Liver (tissue), 9 donors: ENCODE data around the gene FGF14. TPM values are rescaled to one million over a fixed set of nuclear protein-coding genes. Genes with fewer than 3 reads are reported as not detected.

Experiments used
- DNase-seq: peaks from one replicate; pipeline ENCODE4 v3.0.0-alpha.2; 2017; ENCODE audit warnings: low spot score
- H3K27ac ChIP-seq, 2 donors: one replicate each; pipeline ENCODE4 v1.7.0; 2013; ENCODE audit warnings: inconsistent platforms in 2 of 2, low read length in 2 of 2, control low read depth in 1 of 2, low read depth in 1 of 2, mild to moderate bottlenecking in 1 of 2
- H3K27me3 ChIP-seq, 4 donors: one replicate each; pipeline versions ENCODE4 v1.6.1 to v1.7.0; 2013; ENCODE audit warnings: low read length in 3 of 4, inconsistent platforms in 1 of 4, mild to moderate bottlenecking in 1 of 4, moderate library complexity in 1 of 4; ENCODE audit not compliant: control insufficient read depth in 4 of 4, insufficient read depth in 4 of 4
- H3K36me3 ChIP-seq, 4 donors: one replicate each; pipeline versions ENCODE4 v1.6.1 to v1.7.0; 2013; ENCODE audit warnings: low read length in 3 of 4, mild to moderate bottlenecking in 3 of 4, low read depth in 1 of 4, moderate library complexity in 1 of 4; ENCODE audit not compliant: control insufficient read depth in 4 of 4, insufficient read depth in 3 of 4
- H3K4me1 ChIP-seq, 4 donors: one replicate each; pipeline versions ENCODE4 v1.6.1 to v1.7.0; 2013; ENCODE audit warnings: low read length in 3 of 4, mild to moderate bottlenecking in 3 of 4, moderate library complexity in 1 of 4; ENCODE audit not compliant: control insufficient read depth in 4 of 4, insufficient read depth in 4 of 4
- H3K4me3 ChIP-seq, 3 donors: one replicate each; pipeline versions ENCODE4 v1.6.1 to v1.7.0; 2013; ENCODE audit warnings: low read length in 3 of 3, control low read depth in 1 of 3, low read depth in 1 of 3, mild to moderate bottlenecking in 1 of 3
- H3K9ac ChIP-seq, 2 donors: one replicate each; pipeline ENCODE4 v1.7.0; 2013; ENCODE audit warnings: low read length in 2 of 2, mild to moderate bottlenecking in 2 of 2, moderate library complexity in 2 of 2, control low read depth in 1 of 2, low read depth in 1 of 2
- H3K9me3 ChIP-seq, 4 donors: one replicate each; pipeline versions ENCODE4 v1.6.1 to v1.7.0; 2013; ENCODE audit warnings: low read length in 3 of 4; ENCODE audit not compliant: control insufficient read depth in 4 of 4
- ATF3 ChIP-seq: IDR thresholded peaks from 2 replicates; pipeline ENCODE4 v1.6.1; 2016; ENCODE audit warnings: antibody characterized with exemption
- CTCF ChIP-seq: fragments of 150-350 bp; IDR thresholded peaks from 2 replicates; pipeline ENCODE4 v1.5.1; 2017; ENCODE audit warnings: improper control_type of control experiment, low read depth, low read length; ENCODE audit not compliant: missing input control
- EGR1 ChIP-seq, 2 donors: IDR thresholded peaks; 2 replicates each; pipeline ENCODE4 v1.6.1; 2016 to 2018; ENCODE audit warnings: antibody characterized with exemption in 2 of 2, low read depth in 2 of 2
- FOXA1 ChIP-seq: IDR thresholded peaks from 2 replicates; pipeline ENCODE4 v1.6.1; 2016; ENCODE audit warnings: antibody characterized with exemption
- FOXA2 ChIP-seq: IDR thresholded peaks from 2 replicates; pipeline ENCODE4 v1.6.1; 2016; ENCODE audit warnings: antibody characterized with exemption
- GABPA ChIP-seq, 2 donors: IDR thresholded peaks in 1 of 2; conservative IDR thresholded peaks in 1 of 2; 2 replicates each; pipeline ENCODE4 v1.6.1; 2016; ENCODE audit warnings: antibody characterized with exemption in 2 of 2, mild to moderate bottlenecking in 1 of 2, moderate library complexity in 1 of 2
- HNF4A ChIP-seq, 2 donors: conservative IDR thresholded peaks; 2 replicates each; pipeline ENCODE4 v1.6.1; 2016; ENCODE audit warnings: antibody characterized with exemption in 2 of 2, mild to moderate bottlenecking in 2 of 2
- HNF4G ChIP-seq: IDR thresholded peaks from 2 replicates; pipeline ENCODE4 v1.6.1; 2016; ENCODE audit warnings: antibody characterized with exemption
- JUND ChIP-seq, 2 donors: IDR thresholded peaks; 2 replicates each; pipeline ENCODE4 v1.6.1; 2016; ENCODE audit warnings: antibody characterized with exemption in 2 of 2
- NR2F2 ChIP-seq: IDR thresholded peaks from 2 replicates; pipeline ENCODE4 v1.6.1; 2016; ENCODE audit warnings: antibody characterized with exemption
- RAD21 ChIP-seq, 2 donors: IDR thresholded peaks; 2 replicates each; pipeline ENCODE4 v1.6.1; 2016; ENCODE audit warnings: antibody characterized with exemption in 2 of 2, mild to moderate bottlenecking in 2 of 2
- REST ChIP-seq: IDR thresholded peaks from 2 replicates; pipeline ENCODE4 v1.6.1; 2016; ENCODE audit warnings: antibody characterized with exemption, mild to moderate bottlenecking
- RXRA ChIP-seq, 2 donors: IDR thresholded peaks; 2 replicates each; pipeline ENCODE4 v1.6.1; 2017 to 2018; ENCODE audit warnings: antibody characterized with exemption in 2 of 2, mild to moderate bottlenecking in 1 of 2
- SP1 ChIP-seq: IDR thresholded peaks from 2 replicates; pipeline ENCODE4 v1.6.1; 2018; ENCODE audit warnings: antibody characterized with exemption, mild to moderate bottlenecking
- TAF1 ChIP-seq: conservative IDR thresholded peaks from 2 replicates; pipeline ENCODE4 v1.6.1; 2016; ENCODE audit warnings: antibody characterized with exemption, mild to moderate bottlenecking
- YY1 ChIP-seq: IDR thresholded peaks from 2 replicates; pipeline ENCODE4 v1.6.1; 2016; ENCODE audit warnings: antibody characterized with exemption, mild to moderate bottlenecking
- ZBTB33 ChIP-seq: IDR thresholded peaks from 2 replicates; pipeline ENCODE4 v1.6.1; 2016; ENCODE audit warnings: antibody characterized with exemption
- WGBS: extraction: QIAGEN DNeasy Blood & Tissue Kit; methylation state at CpG from one replicate; pipeline ENCODE4 v1.1.7; 2013; 5-methylcytosine and 5-hydroxymethylcytosine counted together
- polyA plus RNA-seq, 2 donors: library from polyadenylated mRNA; stranded (reverse) in 1 of 2; unstranded in 1 of 2; fragments of 200-250 nt in 1 of 2; fragments of >200 nt in 1 of 2; fragmentation: Nextera tagmentation in 1 of 2; extraction: Ambion mirVana in 1 of 2; gene quantifications; one replicate each; pipeline versions ENCODE4 v1.2.1 to v1.2.3, GENCODE V29; 2013 to 2015
- total RNA-seq, 2 donors: library from RNA; depleted of rRNA; stranded (reverse); fragments of >200 nt; gene quantifications; one replicate each; pipeline ENCODE4 v1.2.3, GENCODE V29; 2014
- TF ChIP-seq, protein P1 (sequence below): IDR thresholded peaks from 2 replicates; pipeline ENCODE4 v1.6.1; 2016; ENCODE audit warnings: antibody characterized with exemption
- donor health status: healthy.
- donor health status: healthy.
- donor health status: healthy.
- donor health status: healthy.
- donor health status: healthy.

FGF14 gene
- total and polyA plus RNA-seq, 4 donors = 0.05 to 3.3 (median 1.0) TPM

DNA sequence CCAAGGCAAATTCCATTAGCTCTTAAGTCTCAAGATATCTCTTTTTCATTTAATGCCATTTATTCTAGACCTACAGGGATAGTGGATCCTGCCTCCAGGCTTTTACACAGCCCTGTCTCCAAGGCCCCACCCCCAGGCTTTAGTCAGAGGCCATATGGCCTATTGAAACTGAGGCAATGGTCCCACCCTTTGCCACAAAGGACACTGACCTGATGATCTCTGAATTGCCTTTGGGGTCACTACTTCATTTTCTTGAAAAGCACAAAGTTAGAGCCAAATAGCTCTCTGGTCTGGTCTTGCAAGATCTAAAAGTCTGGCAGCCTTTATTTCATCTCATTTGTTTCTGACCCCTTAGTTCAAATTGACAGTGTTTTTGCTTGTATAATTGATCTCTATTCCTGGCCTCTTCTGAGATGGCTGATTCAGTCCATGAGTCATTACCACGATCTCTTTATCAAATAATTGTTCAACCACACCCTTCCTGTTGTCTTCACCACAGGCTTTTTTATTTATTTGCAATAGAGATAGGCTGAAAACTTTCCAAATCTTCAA is 209.8 kb downstream of the FGF14 start:
- DNase-seq = no peak
- Histone ChIP-seq H3K27ac (peak overlapping the region in 1 of 2 donors; percentile 73), H3K27me3 (no peaks in the 10 kb centered on the region), H3K4me3 (no peak overlapping the region), H3K9ac (no peak overlapping the region), H3K9me3 (peaks cover 0 to 9% (median under 1%) of the 10 kb centered on the region in 4 donors), H3K36me3 (no peaks in the 10 kb centered on the region), H3K4me1 (peaks cover 6 to 21% (median 12%) of the 10 kb centered on the region in 4 donors)
- WGBS = 4% methylated on average over 1 of the region's 1 CpG
- TF ChIP-seq NR2F2 = peak; percentile 73
- no peak for TF ChIP-seq FOXA1
- peak; percentile 56 for TF ChIP-seq SP1
- TF ChIP-seq, protein P1, sequence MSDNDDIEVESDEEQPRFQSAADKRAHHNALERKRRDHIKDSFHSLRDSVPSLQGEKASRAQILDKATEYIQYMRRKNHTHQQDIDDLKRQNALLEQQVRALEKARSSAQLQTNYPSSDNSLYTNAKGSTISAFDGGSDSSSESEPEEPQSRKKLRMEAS = peak; percentile 34
- TF ChIP-seq RAD21 (IDR thresholded peaks at IDR 0.05) = peak in 1 of 2 donors; percentile 41
- TF ChIP-seq HNF4G = no peak
- no peak for TF ChIP-seq FOXA2
- peak; percentile 50 for TF ChIP-seq ZBTB33
- TF ChIP-seq GABPA (IDR thresholded peaks at IDR 0.05 in 1 of 2, conservative IDR thresholded peaks at IDR 0.05 in 1 of 2) = peak in 1 of 2 donors; percentile 28
- peak; percentile 43 for TF ChIP-seq YY1
- TF ChIP-seq JUND (IDR thresholded peaks at IDR 0.05) = peak; percentile 76 to 91
- TF ChIP-seq TAF1 = no peak
- no peak for TF ChIP-seq EGR1 (IDR thresholded peaks at IDR 0.05; ENCODE audit: low read depth in 2 of 2)
- TF ChIP-seq HNF4A (conservative IDR thresholded peaks at IDR 0.05) = peak; percentile 63 to 80
- TF ChIP-seq RXRA (IDR thresholded peaks at IDR 0.05) = peak; percentile 93 to 98
- TF ChIP-seq CTCF = no peak
- TF ChIP-seq ATF3 = no peak
- TF ChIP-seq REST = no peak
